Measurements from ENCODE around the gene APLP2. TPM values are rescaled to one million over a fixed set of nuclear protein-coding genes. Genes with fewer than 3 reads are reported as not detected.
A peak's percentile ranks its signal among the peaks of the same experiment; 100 is the strongest.

The APLP2 gene
- total and polyA plus RNA-seq, 9 of the 15 experiments (the other 6 are each of a cell fraction or from before 2014, with no cell fraction given), result 17.4 to 164 (median 118) TPM

DNA sequence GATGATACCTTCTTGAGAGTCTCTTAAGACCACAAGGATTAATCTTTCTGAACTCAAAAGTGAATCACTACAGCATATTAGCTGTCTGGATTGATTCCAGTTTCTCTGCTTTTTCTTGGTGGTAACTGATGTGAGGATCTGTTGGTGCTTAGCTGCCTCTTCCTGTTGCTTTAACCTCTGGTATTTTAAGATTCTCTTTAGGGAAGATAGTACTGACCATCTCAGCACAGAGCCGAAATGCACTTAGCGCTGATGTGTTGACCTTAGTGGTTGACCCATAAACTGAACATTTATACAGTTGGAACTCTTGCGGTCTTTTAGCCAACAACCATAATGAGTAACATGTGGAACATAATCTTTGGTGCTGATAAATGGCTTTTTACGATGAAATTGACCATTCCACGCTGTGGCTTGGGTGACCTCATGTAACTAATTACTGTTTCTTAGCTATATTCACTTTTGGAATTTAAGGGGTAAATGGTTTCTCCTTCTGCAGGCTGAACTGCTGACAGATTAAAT, 33.7 kb downstream of the APLP2 start:
- ATAC-seq (peak; percentile 81), FAIRE-seq (peak; percentile 81), DNase-seq (ENCODE audit: extremely low read depth in 1 of 4, low spot score in 3 of 4) (peak in 2 of 4 experiments; percentile 22 to 35)
- Histone ChIP-seq H3K4me2 (ENCODE audit: insufficient read depth, low read length) (no peak overlapping the region), H3K4me1 (replicated peaks in 1 of 2; ENCODE audit: control insufficient read depth in 2 of 2, insufficient read depth in 2 of 2, low read length in 2 of 2) (peaks cover 0 to 5% of the 10 kb centered on the region in 2 experiments; a peak in 3 of 5 replicates), H4K20me1 (replicated peaks; ENCODE audit: control insufficient read depth, insufficient read depth, low read length) (peaks cover 23% of the 10 kb centered on the region), H3K36me3 (ENCODE audit: control insufficient read depth, insufficient read depth, low read length) (no peaks in the 10 kb centered on the region; the same call in 2 of the 3 replicates), H3K79me2 (ENCODE audit: control insufficient read depth, insufficient read depth, low read length) (peaks cover 79% of the 10 kb centered on the region), H3K9me1 (ENCODE audit: control insufficient read depth, insufficient read depth, low read length) (no peaks in the 10 kb centered on the region), H3K27me3 (ENCODE audit: control insufficient read depth in 2 of 2, insufficient read depth in 2 of 2, low read length in 2 of 2) (no peaks in the 10 kb centered on the region), H3K9me3 (replicated peaks; ENCODE audit: control insufficient read depth, insufficient read depth, low read depth, low read length) (no peaks in the 10 kb centered on the region), H3K9ac (ENCODE audit: insufficient read depth in 1 of 2, low read depth in 2 of 2, low read length in 2 of 2) (no peak overlapping the region), H2AFZ (ENCODE audit: low read depth, low read length) (no peak overlapping the region), H3K4me3 (no peak overlapping the region), H3K27ac (ENCODE audit: extremely low read depth, low read depth, low read length) (no peak overlapping the region)
- intact Hi-C loops (cut with micrococcal nuclease), result no loop called here
- CTCF ChIA-PET (ENCODE audit: low intra/inter-chr PET ratio), result no interaction called here
- POLR2A ChIA-PET, result interaction anchor here (1.6 kb wide), 1 partner anchor 8 kb away, joined by 6 read pairs; no protein-coding TSS in a partner anchor
- in situ Hi-C loops (cut with MboI), result no loop called here
- BruUV-seq (replicated peaks), result no TSS peak
- 2% methylated on average over 5 of the region's 5 CpGs for WGBS (ENCODE audit: insufficient coverage, low coverage, missing lambda C conversion rate)
- TF ChIP-seq MEIS2 (IDR thresholded peaks at IDR 0.05; ENCODE audit: partially characterized antibody), result peak; percentile 71
- no peak for TF ChIP-seq HDAC3 (IDR thresholded peaks at IDR 0.05; ENCODE audit: borderline replicate concordance, partially characterized antibody)
- TF ChIP-seq, protein P1, sequence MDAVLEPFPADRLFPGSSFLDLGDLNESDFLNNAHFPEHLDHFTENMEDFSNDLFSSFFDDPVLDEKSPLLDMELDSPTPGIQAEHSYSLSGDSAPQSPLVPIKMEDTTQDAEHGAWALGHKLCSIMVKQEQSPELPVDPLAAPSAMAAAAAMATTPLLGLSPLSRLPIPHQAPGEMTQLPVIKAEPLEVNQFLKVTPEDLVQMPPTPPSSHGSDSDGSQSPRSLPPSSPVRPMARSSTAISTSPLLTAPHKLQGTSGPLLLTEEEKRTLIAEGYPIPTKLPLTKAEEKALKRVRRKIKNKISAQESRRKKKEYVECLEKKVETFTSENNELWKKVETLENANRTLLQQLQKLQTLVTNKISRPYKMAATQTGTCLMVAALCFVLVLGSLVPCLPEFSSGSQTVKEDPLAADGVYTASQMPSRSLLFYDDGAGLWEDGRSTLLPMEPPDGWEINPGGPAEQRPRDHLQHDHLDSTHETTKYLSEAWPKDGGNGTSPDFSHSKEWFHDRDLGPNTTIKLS (IDR thresholded peaks at IDR 0.05; ENCODE audit: borderline replicate concordance, low read depth), result no peak
- peak; percentile 29; the same call in 1 of the 2 replicates for TF ChIP-seq ATF7 (IDR thresholded peaks at IDR 0.05)
- TF ChIP-seq STAG1 (CRISPR knock-in tag; IDR thresholded peaks at IDR 0.05; ENCODE audit: borderline replicate concordance), result no peak
- no peak for TF ChIP-seq ZNF384 (IDR thresholded peaks at IDR 0.05; ENCODE audit: low read depth, low read length)
- no peak for TF ChIP-seq CREB1 (IDR thresholded peaks at IDR 0.05)
- no peak for TF ChIP-seq CREB1 (CRISPR knock-in tag; IDR thresholded peaks at IDR 0.05)
- peak; percentile 74 for TF ChIP-seq TEAD4 (IDR thresholded peaks at IDR 0.05; ENCODE audit: low read length)
- no peak for TF ChIP-seq TEAD4 (CRISPR knock-in tag; IDR thresholded peaks at IDR 0.05; ENCODE audit: borderline replicate concordance)
- TF ChIP-seq, protein P2, sequence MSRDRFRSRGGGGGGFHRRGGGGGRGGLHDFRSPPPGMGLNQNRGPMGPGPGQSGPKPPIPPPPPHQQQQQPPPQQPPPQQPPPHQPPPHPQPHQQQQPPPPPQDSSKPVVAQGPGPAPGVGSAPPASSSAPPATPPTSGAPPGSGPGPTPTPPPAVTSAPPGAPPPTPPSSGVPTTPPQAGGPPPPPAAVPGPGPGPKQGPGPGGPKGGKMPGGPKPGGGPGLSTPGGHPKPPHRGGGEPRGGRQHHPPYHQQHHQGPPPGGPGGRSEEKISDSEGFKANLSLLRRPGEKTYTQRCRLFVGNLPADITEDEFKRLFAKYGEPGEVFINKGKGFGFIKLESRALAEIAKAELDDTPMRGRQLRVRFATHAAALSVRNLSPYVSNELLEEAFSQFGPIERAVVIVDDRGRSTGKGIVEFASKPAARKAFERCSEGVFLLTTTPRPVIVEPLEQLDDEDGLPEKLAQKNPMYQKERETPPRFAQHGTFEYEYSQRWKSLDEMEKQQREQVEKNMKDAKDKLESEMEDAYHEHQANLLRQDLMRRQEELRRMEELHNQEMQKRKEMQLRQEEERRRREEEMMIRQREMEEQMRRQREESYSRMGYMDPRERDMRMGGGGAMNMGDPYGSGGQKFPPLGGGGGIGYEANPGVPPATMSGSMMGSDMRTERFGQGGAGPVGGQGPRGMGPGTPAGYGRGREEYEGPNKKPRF (IDR thresholded peaks at IDR 0.05; ENCODE audit: low read depth, low read length), result no peak
- TF ChIP-seq, protein P3, sequence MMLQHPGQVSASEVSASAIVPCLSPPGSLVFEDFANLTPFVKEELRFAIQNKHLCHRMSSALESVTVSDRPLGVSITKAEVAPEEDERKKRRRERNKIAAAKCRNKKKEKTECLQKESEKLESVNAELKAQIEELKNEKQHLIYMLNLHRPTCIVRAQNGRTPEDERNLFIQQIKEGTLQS (IDR thresholded peaks at IDR 0.05), result peak; percentile 30; the same call in 1 of the 2 replicates
- TF ChIP-seq, protein P3 (CRISPR knock-in tag; conservative IDR thresholded peaks at IDR 0.05), result no peak
- TF ChIP-seq RBM15 (IDR thresholded peaks at IDR 0.05; ENCODE audit: insufficient read depth, low read length), result no peak
- TF ChIP-seq KDM1A (IDR thresholded peaks at IDR 0.05), result peak; percentile 83 to 87
- TF ChIP-seq NFXL1 (CRISPR knock-in tag; IDR thresholded peaks at IDR 0.05), result no peak
- peak; percentile 59 for TF ChIP-seq CBFA2T3 (IDR thresholded peaks at IDR 0.05)
- no peak for TF ChIP-seq GTF2E2 (tag; IDR thresholded peaks at IDR 0.05)
- no peak for TF ChIP-seq NR4A1 (CRISPR knock-in tag; IDR thresholded peaks at IDR 0.05)
- no peak for TF ChIP-seq NR4A1 (tag; IDR thresholded peaks at IDR 0.05)
- TF ChIP-seq U2AF1 (optimal IDR thresholded peaks at IDR 0.05; ENCODE audit: low read depth, low read length), result no peak
